ENCODE data around the gene SLC22A23.

The SLC22A23 gene

DNA sequence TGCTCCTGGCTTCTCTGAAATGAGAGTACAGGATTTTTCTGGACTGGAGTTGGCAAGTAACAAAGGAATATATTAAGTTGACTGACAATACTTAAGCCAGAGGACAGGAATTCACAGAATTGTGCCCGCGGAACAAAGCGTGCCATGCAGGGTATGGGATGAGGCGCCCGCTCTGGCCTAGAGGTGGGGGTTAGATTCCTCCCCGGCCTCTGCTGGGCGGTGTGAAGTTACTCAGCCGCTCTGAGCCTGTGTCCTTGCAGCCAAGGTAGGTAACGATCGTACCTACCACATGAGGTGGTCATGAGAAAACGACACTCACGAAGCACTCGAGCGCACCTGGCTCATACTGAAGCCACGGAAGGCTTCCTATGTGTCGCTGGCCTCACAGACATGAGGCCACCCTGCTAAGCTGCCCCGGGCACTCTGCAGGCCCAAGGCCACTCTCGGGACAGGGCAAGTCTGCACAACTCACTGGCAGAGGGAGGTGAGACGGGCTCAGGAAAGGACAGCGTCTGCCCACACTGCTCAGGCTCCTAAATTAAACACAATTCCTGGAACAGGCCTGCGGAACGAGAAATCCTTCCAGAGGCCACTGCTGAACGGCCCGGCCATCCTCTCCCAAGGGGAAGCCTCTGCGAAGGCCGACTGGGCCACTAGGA is 127.3 kb downstream of the SLC22A23 start:
- DNase-seq: no peak

DNA sequence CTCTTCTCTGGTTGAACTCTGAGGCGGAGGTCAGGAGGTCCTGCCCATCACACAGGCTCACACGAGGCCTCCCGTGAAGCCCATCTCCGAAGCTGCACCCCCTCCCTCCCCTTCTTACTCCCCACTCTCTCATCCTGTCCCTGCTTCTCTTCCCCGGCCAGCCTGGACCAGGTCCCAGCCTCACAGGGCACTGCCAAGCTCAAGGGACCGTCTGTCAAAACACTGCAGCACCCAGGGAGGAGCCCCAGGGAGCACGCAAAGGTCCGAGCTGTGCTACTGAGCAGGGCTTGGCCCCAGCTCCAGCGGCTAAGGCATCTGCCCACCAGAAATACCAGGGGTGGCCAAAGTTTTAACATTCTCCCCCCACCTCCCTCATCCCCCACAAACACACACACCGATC is 128.1 kb downstream of the SLC22A23 start:
- no peak for DNase-seq

- DNase-seq: no peak
Observed at GRCh38 chr6:3328145-3328544, 128.7 kb downstream of the SLC22A23 start.

- DNase-seq: no peak
Observed at GRCh38 chr6:3327403-3327802, 129.4 kb downstream of the SLC22A23 start.

DNA sequence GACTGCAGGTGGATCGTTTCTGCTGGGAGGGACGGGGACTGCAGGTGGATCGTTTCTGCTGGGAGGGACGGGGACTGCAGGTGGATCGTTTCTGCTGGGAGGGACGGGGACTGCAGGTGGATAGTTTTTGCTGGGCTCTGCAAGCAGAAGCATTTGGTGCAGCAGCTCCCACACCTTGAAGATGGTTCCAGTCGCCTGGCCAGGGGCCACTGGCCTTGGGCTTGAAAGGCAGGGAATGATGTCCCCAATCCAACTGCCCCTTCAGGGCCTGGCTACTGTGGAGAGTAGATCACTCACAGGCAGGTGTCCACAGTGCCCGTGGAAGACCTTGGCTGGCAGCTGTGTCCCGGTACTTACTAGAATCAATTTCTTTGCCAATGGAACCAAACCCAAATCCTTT is 129.9 kb downstream of the SLC22A23 start:
- no peak for DNase-seq

- no peak for DNase-seq
Observed at GRCh38 chr6:3326184-3326971, 130.5 kb downstream of the SLC22A23 start.

DNA sequence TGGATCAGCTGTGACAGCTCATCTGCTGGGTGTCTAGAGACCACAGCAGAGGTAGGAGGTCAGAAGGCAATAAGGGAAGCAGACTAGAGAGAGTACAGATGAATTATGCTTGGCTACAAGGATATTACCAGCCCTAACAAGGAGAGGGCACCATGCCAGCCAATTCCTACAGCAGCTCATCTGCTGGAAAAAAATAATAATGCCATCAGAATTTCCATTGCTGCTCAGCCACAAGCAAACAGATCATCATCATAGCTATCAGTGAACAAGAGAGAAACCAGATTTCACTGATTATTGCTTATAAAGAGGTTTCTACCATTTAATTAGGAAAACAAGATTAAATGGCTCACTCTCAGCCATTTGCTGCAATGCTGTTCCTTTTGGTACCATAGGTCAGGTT is 131.6 kb downstream of the SLC22A23 start:
- DNase-seq: peak; percentile 55

DNA sequence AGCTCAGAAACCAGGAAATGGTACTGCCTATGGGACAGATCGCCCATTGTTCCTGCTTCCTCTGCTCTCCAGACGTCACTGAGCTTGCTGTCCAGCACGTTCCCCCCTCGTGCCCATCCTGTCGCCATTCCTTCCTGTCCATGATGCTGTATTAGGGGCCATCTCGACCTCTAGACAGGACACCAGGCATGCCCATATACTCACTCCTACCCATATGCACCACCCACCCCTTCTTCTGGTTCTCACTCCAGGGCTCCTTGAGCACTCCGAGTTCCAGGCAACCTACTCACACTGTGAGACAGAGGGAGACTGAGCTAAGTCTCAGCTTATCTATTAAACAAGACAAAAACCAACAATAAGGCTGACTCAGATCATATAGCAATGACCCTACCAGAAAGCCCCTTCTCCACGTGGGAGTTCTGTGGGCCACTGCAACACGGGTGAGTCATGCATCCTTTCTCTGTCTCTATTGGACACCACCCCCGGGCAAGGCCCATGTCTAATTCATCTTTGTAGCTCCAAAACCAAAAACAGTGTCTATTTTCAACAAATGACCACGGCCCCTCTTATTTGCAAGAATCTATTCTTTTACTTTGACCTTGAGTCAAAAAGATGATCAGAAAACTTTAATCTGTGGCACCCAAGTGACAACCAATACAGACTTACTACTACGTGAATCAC is 132.4 kb downstream of the SLC22A23 start:
- peak; percentile 43 for DNase-seq

DNA sequence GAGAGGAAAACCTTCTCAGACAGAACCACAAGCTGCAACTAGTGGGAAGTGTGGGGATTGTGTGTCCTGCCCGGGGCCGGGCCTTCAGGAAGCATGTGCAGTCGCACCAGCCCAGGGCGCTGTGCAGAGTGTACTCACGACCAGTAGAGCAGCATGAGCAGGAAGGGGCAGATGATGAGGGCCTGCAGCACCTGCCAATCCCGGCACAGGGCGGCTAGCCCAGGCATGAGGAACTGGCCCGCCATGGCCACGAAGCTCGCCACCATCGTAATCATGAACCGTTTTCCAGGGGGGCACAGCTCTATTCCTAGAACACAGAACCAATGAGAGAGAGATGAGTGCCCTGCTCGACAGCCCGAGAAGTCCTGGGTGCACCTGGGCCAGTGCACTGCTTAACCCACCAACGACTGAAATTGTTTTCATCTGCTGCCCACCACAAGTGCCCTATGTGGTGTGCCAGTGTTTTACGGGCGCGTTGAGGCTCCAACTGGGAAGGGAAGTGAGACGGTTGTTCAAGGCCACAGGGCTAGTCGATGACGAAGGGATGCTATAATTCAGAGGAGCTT is 133.1 kb downstream of the SLC22A23 start:
- DNase-seq: no peak

GRCh38 chr6:3323148-3323547 is 133.7 kb downstream of the SLC22A23 start:
- DNase-seq: no peak

DNA sequence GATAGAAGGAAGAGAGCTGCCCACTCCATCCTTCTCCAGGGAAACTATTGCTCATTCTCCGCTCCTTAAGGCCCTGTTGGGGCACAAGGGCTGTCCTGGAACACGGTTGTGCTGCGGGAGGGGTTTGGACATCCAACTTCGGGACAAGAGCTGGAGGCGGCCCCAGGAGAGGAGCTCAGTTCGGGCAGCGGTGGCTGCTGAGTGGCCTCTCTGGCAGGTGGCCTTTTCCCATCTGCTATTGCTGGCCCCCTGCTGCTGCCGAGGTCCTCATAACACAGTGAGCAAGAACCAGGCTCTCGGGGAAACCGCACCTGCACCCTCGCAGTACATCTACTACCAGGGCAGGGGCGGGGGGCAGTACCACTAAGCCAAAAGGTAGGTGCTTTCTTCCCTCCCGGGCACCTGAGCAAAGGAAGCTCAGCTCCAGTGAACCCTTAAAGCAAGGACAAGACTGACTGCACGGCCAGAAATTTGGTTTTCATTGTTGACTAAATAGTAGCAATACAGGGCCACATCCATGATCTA is 134.4 kb downstream of the SLC22A23 start:
- no peak for DNase-seq

- DNase-seq: no peak
Observed at GRCh38 chr6:3321875-3322274, 135.0 kb downstream of the SLC22A23 start.

DNA sequence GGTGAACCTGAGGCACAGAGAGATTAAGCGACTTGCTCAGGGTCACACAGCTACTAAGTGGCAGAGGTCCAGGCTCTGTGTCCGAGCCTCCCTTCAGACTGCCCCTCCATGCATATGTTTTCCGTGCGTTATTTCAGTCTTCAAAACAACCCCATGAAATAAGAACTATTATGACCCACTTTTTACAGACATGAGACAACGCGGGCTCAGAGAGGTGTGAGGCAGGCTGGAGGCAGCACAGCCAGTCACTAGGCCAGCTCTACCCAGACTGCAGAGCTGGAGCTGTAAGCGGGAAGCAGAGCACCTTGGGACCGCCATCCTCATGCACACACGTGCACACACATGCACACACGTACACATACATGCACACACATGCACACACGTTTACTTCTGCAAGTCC is 135.8 kb downstream of the SLC22A23 start:
- no peak for DNase-seq

- no peak for DNase-seq
Observed at GRCh38 chr6:3320238-3320811, 136.5 kb downstream of the SLC22A23 start.

DNA sequence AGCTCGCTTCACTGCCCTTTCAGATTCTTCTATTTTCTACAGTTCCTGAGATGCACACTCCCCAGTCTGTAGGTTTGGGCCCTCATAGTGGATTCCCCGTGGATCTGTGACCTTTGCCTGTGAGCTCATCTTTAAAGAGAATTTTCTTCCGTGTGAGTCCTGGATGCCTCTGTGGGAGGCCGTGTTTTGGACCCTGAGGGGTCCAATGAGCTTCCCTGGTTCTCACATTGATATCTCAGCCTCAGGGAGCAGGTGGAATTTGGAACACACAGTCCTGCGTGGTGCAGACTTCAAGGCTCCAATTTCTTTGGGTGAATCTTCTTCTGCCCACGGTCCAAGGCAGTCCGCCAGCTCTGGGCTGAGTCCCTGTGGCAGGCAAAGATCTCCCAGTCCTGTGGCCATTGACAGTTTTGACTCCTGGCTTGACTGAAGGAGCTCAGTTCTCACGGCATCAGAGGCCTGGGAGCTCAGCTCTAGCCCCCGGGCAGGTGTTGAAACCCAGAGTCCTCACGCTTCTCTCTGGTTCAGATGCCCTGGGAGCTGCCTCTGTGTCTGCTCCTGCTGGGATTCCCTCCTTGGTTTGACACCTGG is 137.1 kb downstream of the SLC22A23 start:
- peak; percentile 9 for DNase-seq

GRCh38 chr6:3318821-3319540 is 137.9 kb downstream of the SLC22A23 start:
- DNase-seq: peak; percentile 6

DNA sequence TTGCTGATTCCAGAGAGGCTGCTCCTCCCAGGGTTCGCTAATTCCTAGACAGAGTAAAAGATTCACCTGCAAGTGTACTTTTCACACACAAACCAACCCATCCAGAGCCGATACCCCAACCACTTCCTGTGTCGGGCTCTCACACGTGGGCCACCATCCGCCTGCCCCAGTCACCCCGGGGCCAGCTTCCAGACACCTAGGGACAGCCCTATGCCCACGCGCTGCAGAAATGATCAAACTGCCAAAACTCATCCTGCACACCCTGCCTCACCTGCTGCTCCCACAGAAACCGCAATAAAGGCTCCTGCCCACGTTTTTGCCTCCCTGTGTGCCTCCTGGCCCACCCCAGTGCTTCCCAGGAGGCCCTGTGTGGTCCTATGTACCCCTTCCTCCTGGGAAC is 138.6 kb downstream of the SLC22A23 start:
- no peak for DNase-seq

DNA sequence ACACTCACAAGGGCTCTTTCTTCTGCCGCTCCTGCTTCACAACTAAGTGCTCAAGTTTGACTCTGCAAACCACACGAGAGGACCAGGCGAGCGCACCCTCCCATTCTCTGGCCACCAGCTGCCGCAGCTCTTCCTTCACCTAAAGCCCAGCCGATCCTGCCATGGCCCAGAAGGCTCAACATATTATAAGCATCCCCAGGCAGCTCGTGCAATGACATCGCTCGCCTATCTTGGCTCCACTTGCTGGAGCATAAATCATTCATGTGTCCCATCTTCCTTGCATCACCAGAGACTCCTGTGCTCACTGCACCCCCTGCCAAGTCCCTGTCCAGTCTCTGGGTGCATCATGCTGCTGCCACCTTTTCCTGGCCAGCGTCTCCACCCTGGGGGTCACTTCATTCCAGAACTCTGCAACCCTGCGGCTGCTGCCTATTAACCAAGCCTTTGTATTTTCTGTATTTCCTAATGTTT is 139.1 kb downstream of the SLC22A23 start:
- peak; percentile 35 for DNase-seq

DNA sequence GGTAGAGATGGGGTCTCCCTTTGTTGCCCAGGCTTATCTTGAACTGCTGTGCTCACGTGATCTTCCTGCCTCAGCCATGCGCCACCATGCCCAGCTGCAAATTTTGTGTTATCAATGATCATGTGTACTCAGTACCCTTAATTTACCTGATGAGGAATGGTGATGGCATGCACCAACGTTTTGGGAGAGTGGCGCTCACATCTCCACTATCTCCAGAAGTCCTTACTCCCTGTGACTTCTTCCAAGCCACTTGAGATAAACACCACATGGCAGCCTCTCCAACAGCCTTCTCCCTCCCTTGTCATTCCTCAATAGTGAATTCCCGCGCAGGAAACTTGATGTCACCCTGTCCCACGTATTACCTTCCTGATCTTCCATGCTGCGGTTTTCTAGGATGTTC is 140.0 kb downstream of the SLC22A23 start:
- DNase-seq: no peak

DNA sequence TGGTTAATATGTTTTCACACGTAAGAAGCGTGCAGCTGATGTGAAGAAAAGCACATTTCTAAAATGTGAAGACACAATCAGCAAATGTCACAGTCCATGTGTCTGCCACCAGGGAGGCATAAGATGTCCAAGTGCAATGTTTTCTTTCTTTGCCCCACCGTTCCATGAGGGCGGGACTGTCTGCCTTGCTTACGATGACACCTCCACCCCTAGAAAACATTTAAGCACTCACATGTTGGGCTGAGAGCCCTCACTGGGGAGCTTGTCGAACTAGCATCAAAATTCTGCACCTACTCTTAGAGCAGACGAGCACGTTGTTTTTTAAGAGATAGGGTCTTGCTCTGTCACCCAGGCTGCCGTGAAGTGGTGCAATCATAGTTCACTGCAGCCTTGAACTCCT is 140.5 kb downstream of the SLC22A23 start:
- DNase-seq: no peak

- DNase-seq: peak; percentile 16
Observed at GRCh38 chr6:3315841-3316240, 141.0 kb downstream of the SLC22A23 start.

Data from right hindlimb (tissue), 1 donor.